ENCODE results near the gene FBLIM1.

The FBLIM1 gene

GRCh38 chr1:15808955-15809354 is 50.4 kb downstream of the FBLIM1 start:
- DNase-seq: no peak
- Histone ChIP-seq H3K36me3 (replicated peaks) (no peaks in the 10 kb centered on the region), H3K4me3 (ENCODE audit: low read depth, low read length) (no peak overlapping the region), H3K27me3 (replicated peaks) (no peaks in the 10 kb centered on the region), H3K27ac (no peak overlapping the region)
- in situ Hi-C loops (cut with HindIII; ENCODE audit: low pct_ligation_motif_present, low sequenced_read_pairs): no loop called here
- no peak for TF ChIP-seq CTCF (IDR thresholded peaks at IDR 0.05; ENCODE audit: low read depth, low read length, missing control alignments)

GRCh38 chr1:15810073-15810472 is 51.5 kb downstream of the FBLIM1 start:
- Histone ChIP-seq H3K36me3 (replicated peaks) (no peaks in the 10 kb centered on the region), H3K27me3 (replicated peaks) (no peaks in the 10 kb centered on the region), H3K27ac (no peak overlapping the region), H3K4me3 (ENCODE audit: low read depth, low read length) (no peak overlapping the region)
- in situ Hi-C loops (cut with HindIII; ENCODE audit: low pct_ligation_motif_present, low sequenced_read_pairs): no loop called here
- TF ChIP-seq CTCF (IDR thresholded peaks at IDR 0.05; ENCODE audit: low read depth, low read length, missing control alignments): no peak
- no peak for DNase-seq

GRCh38 chr1:15816674-15817073 is 58.1 kb downstream of the FBLIM1 start:
- Histone ChIP-seq H3K27me3 (replicated peaks) (no peaks in the 10 kb centered on the region), H3K4me3 (ENCODE audit: low read depth, low read length) (no peak overlapping the region), H3K27ac (no peak overlapping the region), H3K36me3 (replicated peaks) (no peaks in the 10 kb centered on the region)
- in situ Hi-C loops (cut with HindIII; ENCODE audit: low pct_ligation_motif_present, low sequenced_read_pairs): no loop called here
- no peak for DNase-seq
- no peak for TF ChIP-seq CTCF (IDR thresholded peaks at IDR 0.05; ENCODE audit: low read depth, low read length, missing control alignments)

GRCh38 chr1:15820478-15820877 is 61.9 kb downstream of the FBLIM1 start:
- DNase-seq: no peak
- Histone ChIP-seq H3K27me3 (replicated peaks) (no peaks in the 10 kb centered on the region), H3K27ac (no peak overlapping the region), H3K4me3 (ENCODE audit: low read depth, low read length) (no peak overlapping the region), H3K36me3 (replicated peaks) (no peaks in the 10 kb centered on the region)
- TF ChIP-seq CTCF (IDR thresholded peaks at IDR 0.05; ENCODE audit: low read depth, low read length, missing control alignments): no peak
- in situ Hi-C loops (cut with HindIII; ENCODE audit: low pct_ligation_motif_present, low sequenced_read_pairs): no loop called here

- in situ Hi-C loops (cut with HindIII; ENCODE audit: low pct_ligation_motif_present, low sequenced_read_pairs): no loop called here
These were observed 67.2 kb downstream of the FBLIM1 start for GRCh38 chr1:15825800-15826199.

More at GRCh38 chr1:15825800-15826199, 67.2 kb downstream of the FBLIM1 start:
- H3K27ac ChIP-seq: no peak overlapping the region
- no peaks in the 10 kb centered on the region for H3K36me3 ChIP-seq (replicated peaks)
- no peak for DNase-seq
- no peak overlapping the region for H3K4me3 ChIP-seq (ENCODE audit: low read depth, low read length)
- no peaks in the 10 kb centered on the region for H3K27me3 ChIP-seq (replicated peaks)
- TF ChIP-seq CTCF (IDR thresholded peaks at IDR 0.05; ENCODE audit: low read depth, low read length, missing control alignments): no peak
